GM19463 (cell line): ENCODE measurements around the gene C1orf141.
"Not testable (repeated sequence)": the region's sequence is repeated elsewhere in the genome, so short reads cannot be mapped to it uniquely, and the experiment has no call there.

ENCODE experiments used
- ATAC-seq: cut with Tn5 transposase; IDR thresholded peaks from one replicate; pipeline ENCODE4 v1.9.1; 2021; ENCODE audit warnings: mild to moderate bottlenecking, moderate library complexity; ENCODE audit not compliant: unreplicated experiment

C1orf141 gene

GRCh38 chr1:67143966-67144365 is 9.2 kb upstream of the C1orf141 start:
- peak; percentile 49 for ATAC-seq

GRCh38 chr1:67142931-67143330 is 8.2 kb upstream of the C1orf141 start:
- no peak for ATAC-seq

- ATAC-seq, result not testable (repeated sequence)
These were observed 7.1 kb upstream of the C1orf141 start for GRCh38 chr1:67141832-67142231.

GRCh38 chr1:67140460-67140859 is 5.7 kb upstream of the C1orf141 start:
- ATAC-seq, result no peak

GRCh38 chr1:67138813-67139499 is 4.2 kb upstream of the C1orf141 start:
- ATAC-seq, result no peak

GRCh38 chr1:67137307-67137753 is 2.6 kb upstream of the C1orf141 start:
- no peak for ATAC-seq

GRCh38 chr1:67135354-67135753 is 584 bp upstream of the C1orf141 start:
- no peak for ATAC-seq

GRCh38 chr1:67133177-67133576 is 1.6 kb downstream of the C1orf141 start:
- no peak for ATAC-seq

- no peak for ATAC-seq
These were observed 4.1 kb downstream of the C1orf141 start for GRCh38 chr1:67130673-67131072.

- no peak for ATAC-seq
These were observed 7.8 kb downstream of the C1orf141 start for GRCh38 chr1:67126974-67127373.

GRCh38 chr1:67126111-67126746 is 8.5 kb downstream of the C1orf141 start:
- ATAC-seq, result no peak

GRCh38 chr1:67124455-67124854 is 10.3 kb downstream of the C1orf141 start:
- no peak for ATAC-seq

GRCh38 chr1:67120855-67121619 is 13.7 kb downstream of the C1orf141 start:
- no peak for ATAC-seq

GRCh38 chr1:67118646-67119045 is 16.1 kb downstream of the C1orf141 start:
- ATAC-seq, result no peak

- no peak for ATAC-seq
These were observed 16.6 kb downstream of the C1orf141 start for GRCh38 chr1:67118191-67118590.

- ATAC-seq, result no peak
These were observed 20.6 kb downstream of the C1orf141 start for GRCh38 chr1:67114162-67114561.

- ATAC-seq, result no peak
These were observed 24.4 kb downstream of the C1orf141 start for GRCh38 chr1:67110352-67110751.

- no peak for ATAC-seq
These were observed 29.3 kb downstream of the C1orf141 start for GRCh38 chr1:67105508-67105907.

- ATAC-seq, result no peak
These were observed 31.2 kb downstream of the C1orf141 start for GRCh38 chr1:67103548-67103947.

- ATAC-seq, result no peak
These were observed 33.9 kb downstream of the C1orf141 start for GRCh38 chr1:67100833-67101232.

GRCh38 chr1:67097305-67097704 is 37.5 kb downstream of the C1orf141 start:
- no peak for ATAC-seq

GRCh38 chr1:67094191-67094590 is 40.6 kb downstream of the C1orf141 start:
- no peak for ATAC-seq
